ENCODE data around the gene SEMA4B.

- TF ChIP-seq CTCF (IDR thresholded peaks at IDR 0.05): no peak
- peak; percentile 56 to 82 for TF ChIP-seq EP300 (IDR thresholded peaks at IDR 0.05)
- no peak for TF ChIP-seq POLR2A (IDR thresholded peaks at IDR 0.05)
These were observed 41.9 kb upstream of the SEMA4B start for GRCh38 chr15:90159213-90159612.
